Omental fat pad (tissue), 4 donors: ENCODE results near the gene ATG10. TPM values are rescaled to one million over a fixed set of nuclear protein-coding genes. Genes with fewer than 3 reads are reported as not detected.
"Not testable (repeated sequence)": the region's sequence is repeated elsewhere in the genome, so short reads cannot be mapped to it uniquely, and the experiment has no call there.

Source experiments
- ATAC-seq: fragments of 150-250 bp; one replicate; pipeline ENCODE4 v1.9.1; 2016; ENCODE audit warnings: mild to moderate bottlenecking, moderate library complexity; ENCODE audit not compliant: low FRiP score
- DNase-seq: peaks from one replicate; pipeline ENCODE4 v3.0.0-alpha.2; 2019; ENCODE audit warnings: low spot score
- total RNA-seq, 4 donors: library from RNA; depleted of rRNA; stranded (reverse); fragments of >200 nt; gene quantifications; one replicate each; pipeline ENCODE4 v1.1.0, GENCODE V29; 2016
- TF ChIP-seq, protein P1 (sequence below), 3 donors: fragments of 450-650 bp; IDR thresholded peaks; one replicate each; pipeline ENCODE4 v1.5.1; 2016 to 2017; ENCODE audit warnings: antibody characterized with exemption in 3 of 3, mild to moderate bottlenecking in 3 of 3, moderate library complexity in 2 of 3

The ATG10 gene
- total RNA-seq, 4 donors from 2014 or later, result 2.4 to 18.4 (median 5.2) TPM

DNA sequence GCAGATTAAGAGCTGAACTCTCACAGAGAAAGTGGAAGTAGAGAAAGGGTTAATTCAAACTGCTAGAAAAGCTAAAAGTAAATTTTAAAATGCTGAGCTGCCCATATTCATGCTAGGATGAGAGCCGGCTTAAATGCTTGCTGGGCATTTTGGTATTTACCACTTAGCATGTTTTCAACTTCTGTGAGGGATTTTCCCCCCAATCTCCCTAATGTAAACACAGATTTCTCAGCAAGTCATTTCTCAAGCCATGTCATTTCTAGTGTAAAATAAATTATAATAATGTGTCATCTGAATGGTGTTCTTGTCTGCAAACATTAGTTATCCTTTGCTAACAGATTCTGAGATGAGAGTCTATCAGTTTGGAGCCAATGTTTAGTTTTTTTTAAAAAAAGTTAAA is 284.0 kb downstream of the ATG10 start:
- DNase-seq (no peak), ATAC-seq (no peak)

DNA sequence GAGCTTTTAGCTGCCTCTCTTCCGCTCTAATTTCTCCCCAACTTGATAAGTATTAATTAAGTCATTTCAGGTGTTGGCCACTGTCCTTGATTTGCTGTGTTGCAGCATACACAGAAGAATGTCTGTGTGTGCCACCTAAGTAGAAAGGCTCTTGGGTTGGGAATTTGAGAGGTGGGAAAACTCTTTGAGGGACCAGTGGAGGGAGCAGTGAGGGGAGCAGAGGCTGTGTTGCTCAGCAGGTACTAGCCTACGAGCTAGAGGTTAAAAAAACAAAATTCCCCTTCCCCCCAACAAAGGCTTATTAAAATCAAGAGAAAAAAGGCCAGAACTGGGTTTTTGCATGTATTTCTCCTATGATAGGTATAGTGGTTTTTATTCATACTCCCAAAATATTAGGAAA is 285.4 kb downstream of the ATG10 start:
- ATAC-seq (no peak), DNase-seq (no peak)
- TF ChIP-seq, protein P1, sequence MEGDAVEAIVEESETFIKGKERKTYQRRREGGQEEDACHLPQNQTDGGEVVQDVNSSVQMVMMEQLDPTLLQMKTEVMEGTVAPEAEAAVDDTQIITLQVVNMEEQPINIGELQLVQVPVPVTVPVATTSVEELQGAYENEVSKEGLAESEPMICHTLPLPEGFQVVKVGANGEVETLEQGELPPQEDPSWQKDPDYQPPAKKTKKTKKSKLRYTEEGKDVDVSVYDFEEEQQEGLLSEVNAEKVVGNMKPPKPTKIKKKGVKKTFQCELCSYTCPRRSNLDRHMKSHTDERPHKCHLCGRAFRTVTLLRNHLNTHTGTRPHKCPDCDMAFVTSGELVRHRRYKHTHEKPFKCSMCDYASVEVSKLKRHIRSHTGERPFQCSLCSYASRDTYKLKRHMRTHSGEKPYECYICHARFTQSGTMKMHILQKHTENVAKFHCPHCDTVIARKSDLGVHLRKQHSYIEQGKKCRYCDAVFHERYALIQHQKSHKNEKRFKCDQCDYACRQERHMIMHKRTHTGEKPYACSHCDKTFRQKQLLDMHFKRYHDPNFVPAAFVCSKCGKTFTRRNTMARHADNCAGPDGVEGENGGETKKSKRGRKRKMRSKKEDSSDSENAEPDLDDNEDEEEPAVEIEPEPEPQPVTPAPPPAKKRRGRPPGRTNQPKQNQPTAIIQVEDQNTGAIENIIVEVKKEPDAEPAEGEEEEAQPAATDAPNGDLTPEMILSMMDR (IDR thresholded peaks at IDR 0.05), result no peak

More for the DNA sequence above, 284.0 kb downstream of the ATG10 start:
- TF ChIP-seq, protein P1 (IDR thresholded peaks at IDR 0.05), result no peak

DNA sequence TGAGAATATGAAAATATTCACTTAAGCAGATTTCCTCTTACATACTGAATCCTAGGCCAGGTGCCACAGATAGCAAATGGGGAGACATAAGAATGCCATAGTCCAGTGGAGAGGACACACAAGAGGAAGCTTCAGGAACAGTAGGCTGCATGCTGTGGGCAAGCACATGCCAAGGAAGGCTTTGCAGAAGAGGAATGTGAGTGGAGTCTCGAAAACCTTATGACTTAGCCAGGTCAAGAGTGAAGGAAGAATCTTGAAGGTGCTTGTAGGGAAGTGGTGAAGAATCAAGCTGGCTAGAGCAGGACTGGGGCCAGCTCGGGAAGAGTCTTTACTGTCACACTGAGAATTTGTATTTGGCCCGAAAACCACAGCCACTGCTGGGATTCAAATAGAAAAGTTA is 285.9 kb downstream of the ATG10 start:
- TF ChIP-seq, protein P1 (IDR thresholded peaks at IDR 0.05), result no peak
- DNase-seq (no peak), ATAC-seq (no peak)

DNA sequence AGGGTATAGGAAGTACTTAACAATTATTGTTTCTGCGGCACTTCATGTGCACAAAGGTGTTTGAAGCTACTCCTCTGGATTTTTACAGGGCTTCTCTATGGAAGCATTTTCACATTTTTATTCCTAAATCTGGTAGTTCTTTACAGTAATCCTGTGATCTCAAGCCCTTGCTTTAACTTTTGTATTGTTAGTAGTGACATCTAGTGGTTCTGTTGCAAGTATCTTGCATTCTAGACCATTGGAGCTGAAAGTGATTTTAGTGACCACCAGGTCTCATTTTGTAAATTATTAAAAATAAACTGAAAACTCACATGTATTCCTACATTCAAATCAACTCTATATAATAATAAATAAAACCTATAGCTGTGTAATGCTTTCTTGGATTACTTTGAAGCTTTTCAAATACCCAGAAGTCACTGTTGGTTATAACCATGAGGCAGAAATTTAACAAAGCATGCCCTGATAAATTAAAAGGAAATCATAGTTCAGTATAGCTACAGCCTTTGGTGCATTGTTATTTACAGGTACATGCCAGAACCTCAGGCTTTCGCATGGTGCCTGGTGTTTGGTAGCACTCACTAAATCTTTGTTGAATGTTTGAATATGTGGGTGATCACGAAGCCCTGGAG is 287.5 kb downstream of the ATG10 start:
- DNase-seq, result no peak
- no peak for ATAC-seq
- TF ChIP-seq, protein P1 (IDR thresholded peaks at IDR 0.05), result no peak

DNA sequence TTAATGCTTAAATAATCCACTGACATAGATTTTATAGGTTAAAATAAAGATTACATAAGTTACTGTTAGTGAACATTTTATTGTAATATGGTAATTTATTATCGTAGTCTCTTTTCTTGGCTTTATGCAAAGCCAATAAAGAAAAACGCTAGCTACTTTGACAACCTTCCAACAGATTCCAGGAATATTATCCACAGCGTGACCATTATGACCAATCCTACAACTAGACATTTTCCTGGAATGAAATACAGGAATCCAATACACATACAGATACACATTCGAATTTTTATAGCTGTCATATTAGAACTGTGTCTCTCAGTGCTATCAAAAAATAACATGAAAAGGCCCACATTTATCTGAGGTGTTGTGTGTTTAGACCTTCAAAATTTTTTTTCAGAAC is 293.2 kb downstream of the ATG10 start:
- DNase-seq, result no peak
- no peak for ATAC-seq
- TF ChIP-seq, protein P1 (IDR thresholded peaks at IDR 0.05), result no peak

DNA sequence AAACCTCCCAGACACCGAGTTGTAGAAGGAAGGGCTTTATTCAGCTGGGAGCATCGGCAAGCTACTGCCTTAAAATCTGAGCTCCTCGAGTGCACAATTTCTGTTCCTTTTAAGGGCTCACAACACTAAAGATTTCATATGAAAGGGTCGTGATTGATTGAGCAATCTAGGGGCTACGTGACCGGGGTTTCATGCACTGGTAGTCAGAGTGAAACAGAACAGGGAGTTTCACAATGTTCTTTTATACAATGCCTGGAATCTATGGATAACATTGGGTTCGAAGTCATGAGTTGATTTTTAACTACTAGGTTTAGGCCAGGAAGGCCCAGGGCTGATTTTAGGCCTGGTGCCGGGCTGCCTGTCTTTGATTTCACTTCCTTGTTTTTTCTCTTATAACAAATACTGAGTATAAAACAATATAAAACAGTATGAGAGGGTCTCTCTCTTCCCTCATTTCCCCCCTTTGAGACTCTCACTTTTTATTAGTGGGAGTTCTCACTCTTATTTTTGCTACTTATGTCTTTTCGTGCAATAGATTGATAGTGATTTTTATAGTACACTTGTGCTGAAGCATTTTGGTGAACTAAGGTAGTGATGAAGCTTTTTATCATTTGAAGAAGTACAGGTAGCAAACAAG is 295.6 kb downstream of the ATG10 start:
- not testable (repeated sequence) for ATAC-seq, DNase-seq

DNA sequence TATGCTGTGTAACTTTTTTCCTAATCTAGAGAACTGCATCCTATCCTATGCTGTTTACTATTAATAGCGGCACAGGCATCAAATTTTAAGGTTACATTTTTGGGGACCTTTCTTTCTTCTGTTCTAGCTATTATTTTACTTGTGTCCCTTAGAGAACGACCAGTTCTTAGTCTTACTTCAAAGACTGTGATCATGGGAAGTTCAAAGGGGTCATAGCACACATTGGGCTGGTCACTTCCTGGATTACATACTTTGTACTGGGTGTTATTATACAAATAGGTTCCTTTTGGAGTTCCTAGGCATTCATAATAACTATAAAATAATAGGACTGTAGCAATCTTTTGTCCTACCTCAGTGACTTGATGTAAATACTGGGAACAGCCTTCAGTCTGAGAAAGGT is 297.5 kb downstream of the ATG10 start:
- not testable (repeated sequence) for DNase-seq, ATAC-seq

DNA sequence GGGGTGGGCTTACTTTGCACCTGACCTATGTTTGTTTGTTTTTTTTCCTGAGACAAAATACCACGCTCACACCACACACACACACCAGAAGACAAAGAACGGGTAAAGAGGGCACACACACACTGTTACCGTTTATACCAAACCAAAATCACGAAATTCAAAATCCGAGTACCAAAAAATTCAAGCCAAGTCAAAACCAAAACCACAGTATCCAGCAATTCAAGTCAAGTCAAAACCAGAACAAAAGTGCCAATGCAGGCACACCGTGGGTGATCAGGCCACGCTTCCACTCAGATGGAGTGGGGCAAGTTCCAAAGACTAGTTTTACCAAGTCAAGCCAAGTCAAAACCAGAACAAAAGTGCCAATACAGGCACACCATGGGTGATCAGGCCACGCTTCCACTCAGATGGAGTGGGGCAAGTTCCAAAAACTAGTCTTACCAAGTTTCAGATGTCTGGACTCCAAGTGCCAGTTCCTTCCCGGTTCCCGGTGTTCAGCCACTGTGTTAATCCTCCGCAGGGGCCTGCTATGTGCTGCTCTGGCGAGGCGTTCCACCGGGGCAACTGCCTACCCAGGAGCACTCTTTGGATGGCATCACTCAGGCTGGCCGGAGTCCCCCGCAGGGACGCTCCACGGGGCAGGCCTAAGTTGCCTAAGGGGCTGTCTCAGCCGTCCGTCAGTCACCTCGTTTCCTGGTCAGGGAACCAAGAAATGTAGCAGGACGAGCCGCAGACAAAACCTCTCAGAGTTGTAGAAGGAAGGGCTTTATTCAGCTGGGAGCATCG is 300.9 kb downstream of the ATG10 start:
- not testable (repeated sequence) for DNase-seq, ATAC-seq

DNA sequence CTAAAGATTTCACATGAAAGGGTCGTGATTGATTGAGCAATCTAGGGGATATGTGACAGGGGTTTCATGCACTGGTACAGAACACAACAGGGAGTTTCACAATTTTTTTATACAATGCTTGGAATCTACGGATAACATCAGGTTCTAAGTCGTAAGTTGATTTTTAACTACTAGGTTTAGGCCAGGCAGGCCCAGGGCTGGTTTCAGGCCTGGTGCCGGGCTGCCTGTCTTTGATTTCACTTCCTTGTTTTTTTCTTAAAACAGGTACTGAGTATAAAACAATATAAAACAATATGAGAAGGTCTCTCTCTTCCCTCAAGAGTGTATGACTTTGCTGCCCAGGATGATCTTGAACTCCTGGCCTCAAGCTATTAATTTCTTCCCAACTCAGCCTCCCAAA is 301.6 kb downstream of the ATG10 start:
- ATAC-seq, result not testable (repeated sequence)

More for the DNA sequence above, 301.6 kb downstream of the ATG10 start:
- DNase-seq, result not testable (repeated sequence)
